GM21423 (cell line): ENCODE results near the gene MTR.
"Not testable (repeated sequence)": the region's sequence is repeated elsewhere in the genome, so short reads cannot be mapped to it uniquely, and the experiment has no call there.

ENCODE experiments used
- ATAC-seq: cut with Tn5 transposase; IDR thresholded peaks from one replicate; pipeline ENCODE4 v1.9.1; 2021; ENCODE audit warnings: mild to moderate bottlenecking, moderate library complexity; ENCODE audit not compliant: unreplicated experiment

Gene MTR

GRCh38 chr1:236830116-236830515 lies 35.0 kb downstream of the MTR start:
- ATAC-seq = no peak

GRCh38 chr1:236830560-236830959 lies 35.5 kb downstream of the MTR start:
- no peak for ATAC-seq

GRCh38 chr1:236833575-236833974 lies 38.5 kb downstream of the MTR start:
- no peak for ATAC-seq

GRCh38 chr1:236834876-236835275 lies 39.8 kb downstream of the MTR start:
- ATAC-seq = no peak

- no peak for ATAC-seq
Measured at GRCh38 chr1:236835491-236835890, 40.4 kb downstream of the MTR start.

GRCh38 chr1:236836157-236836556 lies 41.1 kb downstream of the MTR start:
- no peak for ATAC-seq

GRCh38 chr1:236837115-236837514 lies 42.0 kb downstream of the MTR start:
- no peak for ATAC-seq

- no peak for ATAC-seq
Measured at GRCh38 chr1:236837897-236838296, 42.8 kb downstream of the MTR start.

- ATAC-seq = no peak
Measured at GRCh38 chr1:236841341-236841740, 46.2 kb downstream of the MTR start.

- no peak for ATAC-seq
Measured at GRCh38 chr1:236844499-236845271, 49.6 kb downstream of the MTR start.

GRCh38 chr1:236845830-236846229 lies 50.7 kb downstream of the MTR start:
- ATAC-seq = no peak

- no peak for ATAC-seq
Measured at GRCh38 chr1:236848274-236848923, 53.3 kb downstream of the MTR start.

- ATAC-seq = no peak
Measured at GRCh38 chr1:236850077-236850979, 55.2 kb downstream of the MTR start.

- no peak for ATAC-seq
Measured at GRCh38 chr1:236851871-236852270, 56.8 kb downstream of the MTR start.

- ATAC-seq = no peak
Measured at GRCh38 chr1:236853921-236854604, 59.0 kb downstream of the MTR start.

GRCh38 chr1:236854605-236854983 lies 59.5 kb downstream of the MTR start:
- ATAC-seq = no peak

- not testable (repeated sequence) for ATAC-seq
Measured at GRCh38 chr1:236856649-236857048, 61.6 kb downstream of the MTR start.

GRCh38 chr1:236858165-236858564 lies 63.1 kb downstream of the MTR start:
- no peak for ATAC-seq

- no peak for ATAC-seq
Measured at GRCh38 chr1:236860101-236860500, 65.0 kb downstream of the MTR start.

GRCh38 chr1:236860674-236861073 lies 65.6 kb downstream of the MTR start:
- no peak for ATAC-seq
